HG03103 (cell line): ENCODE data around the gene EPHB4.
"Not testable (repeated sequence)": the region's sequence is repeated elsewhere in the genome, so short reads cannot be mapped to it uniquely, and the experiment has no call there.

Experiments used
- ATAC-seq: cut with Tn5 transposase; IDR thresholded peaks from one replicate; pipeline ENCODE4 v1.9.1; 2021; ENCODE audit warnings: low read depth; ENCODE audit not compliant: unreplicated experiment

EPHB4 gene

GRCh38 chr7:100793806-100794660 lies 33.3 kb downstream of the EPHB4 start:
- no peak for ATAC-seq

DNA sequence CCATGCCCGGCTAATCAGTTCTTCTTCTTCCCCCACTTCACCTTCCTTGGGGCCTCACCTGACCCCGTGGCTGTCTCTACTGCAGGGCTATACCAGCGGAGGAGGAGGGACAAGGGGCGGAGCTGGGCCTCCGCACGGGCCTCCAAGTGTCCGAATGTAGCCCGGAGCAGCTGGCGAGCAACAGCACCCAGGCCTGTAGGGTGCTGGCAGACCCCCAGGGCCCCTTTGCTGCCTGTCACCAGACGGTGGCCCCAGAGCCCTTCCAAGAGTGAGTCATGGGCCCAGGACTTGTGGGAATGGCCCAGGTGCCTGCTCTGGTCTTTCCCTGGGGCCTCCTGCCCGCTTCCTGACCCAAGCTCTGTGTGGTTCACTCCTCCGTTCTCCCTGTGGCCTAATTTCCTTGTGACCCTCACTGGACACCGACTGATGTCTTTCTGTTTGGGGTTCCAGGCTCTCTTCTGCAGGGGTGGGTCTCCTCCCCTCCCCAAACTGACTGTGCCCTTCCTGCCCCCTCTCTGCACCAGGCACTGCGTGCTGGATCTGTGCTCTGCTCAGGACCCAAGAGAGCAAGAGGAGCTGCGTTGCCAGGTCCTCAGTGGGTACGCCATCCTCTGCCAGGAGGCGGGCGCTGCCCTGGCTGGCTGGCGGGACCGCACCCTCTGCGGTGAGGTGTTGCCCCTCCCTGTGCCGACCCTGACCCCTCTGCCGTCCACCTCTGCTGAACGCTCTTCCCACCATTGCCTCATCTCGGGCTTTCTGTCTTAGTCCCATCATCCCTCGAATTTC lies 35.2 kb downstream of the EPHB4 start:
- no peak for ATAC-seq

GRCh38 chr7:100789055-100789454 lies 38.3 kb downstream of the EPHB4 start:
- no peak for ATAC-seq

DNA sequence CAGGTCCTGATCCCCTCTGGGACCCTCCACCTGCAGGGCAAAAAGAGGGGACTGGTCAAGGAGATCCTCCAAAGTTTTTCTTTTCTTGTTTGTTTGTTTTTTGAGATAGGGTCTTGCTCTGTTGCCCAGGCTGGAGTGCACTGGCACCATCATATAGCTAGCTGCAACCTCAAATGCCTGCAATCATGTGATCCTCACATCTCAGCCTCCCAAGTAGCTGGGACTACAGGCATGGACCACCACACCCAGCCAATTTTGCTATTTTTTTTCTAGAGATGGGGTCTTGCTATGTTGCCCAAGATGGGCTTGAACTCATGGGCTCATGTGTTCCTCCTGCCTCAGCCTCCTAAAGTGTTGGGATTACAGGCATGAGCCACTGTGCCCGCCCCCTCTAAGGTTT lies 41.0 kb downstream of the EPHB4 start:
- no peak for ATAC-seq

GRCh38 chr7:100785878-100786277 lies 41.4 kb downstream of the EPHB4 start:
- no peak for ATAC-seq

DNA sequence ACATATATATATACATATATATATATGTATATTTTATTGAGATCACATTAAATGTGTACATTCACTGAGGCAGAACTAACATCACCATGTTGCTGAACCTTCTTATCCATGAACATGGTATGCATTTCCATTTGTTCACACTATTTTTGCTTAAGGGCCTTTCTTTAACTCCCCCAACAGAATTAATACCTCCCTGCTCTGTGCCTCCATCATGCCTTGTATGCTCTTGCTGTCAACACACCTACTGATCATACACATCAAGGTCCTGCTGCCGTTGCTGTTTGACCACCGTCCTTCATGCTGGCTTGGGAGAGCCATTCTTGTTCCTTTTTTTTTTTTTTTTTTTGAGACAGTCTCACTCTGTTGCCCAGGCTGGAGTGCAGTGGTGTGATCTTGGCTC lies 43.5 kb downstream of the EPHB4 start:
- ATAC-seq = no peak

DNA sequence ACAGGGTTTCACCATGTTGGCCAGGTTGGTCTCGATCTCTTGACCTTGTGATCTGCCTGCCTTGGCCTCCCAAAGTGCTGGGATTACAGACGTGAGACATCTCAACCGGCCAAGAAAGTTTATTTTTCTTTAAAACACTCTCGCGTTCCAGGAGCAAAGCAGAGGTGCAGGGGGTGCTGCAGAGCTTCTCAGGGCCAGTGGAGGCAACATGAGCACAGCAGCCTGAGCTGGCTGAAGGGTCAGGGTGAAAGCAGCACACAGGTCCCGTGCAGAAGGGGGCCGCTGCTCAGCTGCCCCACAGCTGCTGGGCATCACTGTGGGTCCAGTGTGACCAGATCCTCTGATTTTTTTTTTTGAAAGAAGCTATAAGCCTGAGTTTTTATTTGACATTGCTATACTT lies 46.1 kb downstream of the EPHB4 start:
- no peak for ATAC-seq

DNA sequence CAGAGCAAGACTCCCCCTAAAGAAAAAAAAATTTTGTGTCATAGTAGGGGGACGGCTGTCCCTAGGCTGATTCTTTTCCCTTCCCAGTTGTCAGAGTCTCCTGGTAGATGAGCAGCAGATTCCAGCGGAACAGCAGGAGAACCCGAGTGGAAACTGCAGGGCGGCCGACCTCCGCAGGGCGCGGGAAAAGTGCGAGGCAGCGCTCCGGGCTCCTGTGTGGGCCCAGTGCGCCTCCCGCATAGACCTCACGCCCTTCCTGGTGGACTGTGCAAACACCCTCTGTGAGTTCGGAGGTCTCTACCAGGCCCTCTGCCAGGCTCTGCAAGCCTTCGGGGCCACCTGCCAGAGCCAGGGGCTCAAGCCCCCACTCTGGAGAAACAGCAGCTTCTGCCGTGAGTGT lies 48.0 kb downstream of the EPHB4 start:
- no peak for ATAC-seq

DNA sequence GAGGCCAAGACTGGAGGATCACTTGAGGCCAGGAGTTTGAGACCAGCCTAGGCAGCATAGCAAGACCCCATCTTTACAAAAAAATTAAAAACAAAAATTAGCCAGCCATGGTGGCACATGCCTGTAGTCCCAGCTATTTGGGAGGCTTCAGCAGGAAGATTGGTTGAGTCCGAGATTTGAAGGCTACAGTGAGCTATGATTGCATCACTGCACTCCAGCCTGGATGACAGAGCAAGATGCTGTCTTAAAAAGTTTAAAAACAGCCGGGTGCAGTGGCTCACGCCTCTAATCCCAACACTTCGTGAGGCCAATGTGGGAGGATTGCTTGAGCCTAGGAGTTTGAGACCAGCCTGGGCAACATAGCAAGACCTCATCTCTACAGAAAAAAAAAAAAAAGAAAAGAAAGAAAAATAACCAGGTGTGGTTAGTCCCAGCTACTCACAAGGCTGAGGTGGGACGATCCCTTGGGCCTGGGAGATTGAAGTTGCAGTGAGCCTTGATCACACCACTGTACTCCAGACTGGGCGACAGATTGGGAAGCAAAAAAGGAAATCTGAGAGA lies 49.2 kb downstream of the EPHB4 start:
- ATAC-seq = no peak

- no peak for ATAC-seq
These were observed 53.8 kb downstream of the EPHB4 start for GRCh38 chr7:100773491-100773890.

GRCh38 chr7:100768784-100769183 lies 58.5 kb downstream of the EPHB4 start:
- no peak for ATAC-seq

DNA sequence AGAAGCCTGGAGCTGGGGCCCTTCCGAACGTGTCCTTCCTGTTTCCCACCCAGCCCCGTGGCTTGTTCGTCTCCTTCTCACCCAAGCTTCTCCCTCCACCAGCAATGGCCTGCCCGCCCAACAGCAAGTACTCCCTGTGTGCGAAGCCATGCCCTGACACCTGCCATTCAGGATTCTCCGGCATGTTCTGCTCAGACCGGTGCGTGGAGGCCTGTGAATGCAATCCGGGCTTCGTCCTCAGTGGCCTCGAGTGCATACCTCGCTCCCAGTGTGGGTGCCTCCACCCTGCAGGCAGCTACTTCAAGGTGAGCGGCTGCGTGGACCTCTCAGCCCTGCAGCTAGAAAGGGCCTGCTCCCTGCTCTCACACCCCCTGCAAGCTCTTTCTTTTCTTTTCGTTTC lies 62.1 kb downstream of the EPHB4 start:
- no peak for ATAC-seq

DNA sequence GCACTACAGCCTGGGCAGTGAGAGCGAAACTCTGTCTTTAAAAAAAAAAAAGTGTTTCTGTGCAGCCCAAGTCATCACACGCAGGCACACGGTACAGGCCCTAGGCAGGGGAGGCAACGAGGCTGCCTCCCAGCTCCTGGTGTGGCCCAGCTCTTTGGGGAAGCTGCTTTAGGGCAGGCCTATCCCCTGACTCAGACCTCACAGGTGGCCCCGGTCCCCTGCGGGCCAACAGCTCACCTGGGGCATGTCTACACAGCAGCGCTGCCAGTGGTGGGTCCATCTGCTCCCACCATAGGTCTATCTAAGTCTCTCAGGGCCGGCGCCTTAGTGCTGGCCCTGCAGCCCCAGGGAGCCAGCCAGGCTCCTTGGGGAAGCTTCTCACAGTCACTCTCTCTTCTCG lies 62.5 kb downstream of the EPHB4 start:
- no peak for ATAC-seq

DNA sequence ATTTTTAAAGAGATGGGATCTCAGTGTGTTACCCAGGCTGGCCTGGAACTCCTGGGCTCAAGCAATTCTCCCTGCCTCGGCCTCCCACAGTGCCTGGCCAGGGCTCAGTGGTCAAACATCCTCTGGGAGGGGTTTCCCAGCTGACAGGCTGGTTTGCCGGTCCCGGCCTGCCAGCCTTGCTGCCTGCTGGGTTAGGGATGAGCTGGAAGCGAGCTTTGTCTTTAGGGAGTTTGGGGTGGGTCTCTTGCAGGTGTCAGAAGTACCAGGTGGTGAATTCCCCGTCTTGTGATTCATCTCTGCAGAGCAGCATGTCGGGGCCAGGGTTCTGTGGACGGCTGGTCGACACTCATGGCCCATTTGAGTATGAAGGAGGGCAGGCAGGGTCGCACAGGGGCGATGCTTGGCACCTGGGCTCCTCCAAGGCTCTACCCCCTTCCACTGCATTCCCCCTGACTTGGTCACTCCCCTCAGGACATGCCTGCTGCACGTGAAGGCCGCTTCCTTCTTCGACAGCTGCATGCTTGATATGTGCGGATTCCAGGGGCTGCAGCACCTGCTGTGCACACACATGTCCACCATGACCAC lies 63.7 kb downstream of the EPHB4 start:
- ATAC-seq = no peak

DNA sequence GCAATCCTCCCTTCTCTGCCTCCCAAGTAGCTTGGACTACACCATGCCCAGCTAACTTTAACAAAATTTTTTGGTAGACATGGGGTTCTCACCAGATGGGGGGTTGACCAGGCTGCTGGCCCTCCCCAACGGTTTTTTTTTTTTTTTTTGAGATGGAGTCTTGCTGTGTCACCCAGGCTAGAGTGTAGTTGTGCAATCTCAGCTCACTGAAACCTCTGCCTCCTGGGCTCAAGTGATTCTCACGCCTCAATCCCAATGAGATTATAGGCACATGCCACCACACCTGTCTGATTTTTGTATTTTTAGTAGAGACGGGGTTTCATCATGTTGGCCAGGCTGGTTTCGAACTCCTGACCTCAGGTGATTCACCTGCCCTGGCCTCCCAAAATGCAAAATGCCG lies 64.5 kb downstream of the EPHB4 start:
- not testable (repeated sequence) for ATAC-seq

GRCh38 chr7:100759357-100760171 lies 67.8 kb downstream of the EPHB4 start:
- ATAC-seq = no peak

GRCh38 chr7:100753750-100754149 lies 73.6 kb downstream of the EPHB4 start:
- no peak for ATAC-seq

GRCh38 chr7:100752994-100753393 lies 74.3 kb downstream of the EPHB4 start:
- no peak for ATAC-seq
